ENCODE measurements around the gene KLF12.

Gene KLF12

GRCh38 chr13:74134221-74134776 lies at the start of gene KLF12:
Gene KLF12, minus strand, starts transcription at chr13:74134404.
- peaks cover 14% of the 10 kb centered on the region for H3K36me3 Mint-ChIP-seq
- H3K4me3 Mint-ChIP-seq, result no peak within 1 kb of the TSS
- no peak within 1 kb of the TSS for H3K27ac Mint-ChIP-seq
- ATAC-seq (peak; percentile 84), DNase-seq (ENCODE audit: low spot score in 2 of 2) (peak in 1 of 2 donors; percentile 95)
- peaks cover 22% of the 10 kb centered on the region for H3K4me1 Mint-ChIP-seq
- no peaks in the 10 kb centered on the region for H3K9me3 Mint-ChIP-seq

- Mint-ChIP-seq H3K36me3 (no peaks in the 10 kb centered on the region), H3K4me1 (no peaks in the 10 kb centered on the region), H3K9me3 (no peaks in the 10 kb centered on the region), H3K27ac (no peak overlapping the region), H3K4me3 (no peak overlapping the region)
- no peak for DNase-seq (ENCODE audit: low spot score in 2 of 2)
- ATAC-seq, result no peak
These were observed 48.3 kb upstream of the KLF12 start for GRCh38 chr13:74182491-74182890.

- Mint-ChIP-seq H3K9me3 (no peaks in the 10 kb centered on the region), H3K4me3 (no peak overlapping the region), H3K4me1 (peaks cover 9% of the 10 kb centered on the region), H3K36me3 (no peaks in the 10 kb centered on the region), H3K27ac (no peak overlapping the region)
- ATAC-seq (peak; percentile 88), DNase-seq (ENCODE audit: low spot score in 2 of 2) (no peak)
These were observed 40.6 kb upstream of the KLF12 start for GRCh38 chr13:74174810-74175209.

GRCh38 chr13:74173822-74174221 lies 39.6 kb upstream of the KLF12 start:
- no peak for DNase-seq (ENCODE audit: low spot score in 2 of 2)
- Mint-ChIP-seq H3K4me1 (peaks cover 9% of the 10 kb centered on the region), H3K27ac (no peak overlapping the region), H3K9me3 (no peaks in the 10 kb centered on the region), H3K4me3 (no peak overlapping the region), H3K36me3 (no peaks in the 10 kb centered on the region)
- ATAC-seq, result no peak

GRCh38 chr13:74171641-74172040 lies 37.4 kb upstream of the KLF12 start:
- ATAC-seq, result no peak
- peaks cover 9% of the 10 kb centered on the region for H3K4me1 Mint-ChIP-seq
- no peak overlapping the region for H3K27ac Mint-ChIP-seq
- no peak overlapping the region for H3K4me3 Mint-ChIP-seq
- no peak for DNase-seq (ENCODE audit: low spot score in 2 of 2)
- no peaks in the 10 kb centered on the region for H3K36me3 Mint-ChIP-seq
- no peaks in the 10 kb centered on the region for H3K9me3 Mint-ChIP-seq

DNA sequence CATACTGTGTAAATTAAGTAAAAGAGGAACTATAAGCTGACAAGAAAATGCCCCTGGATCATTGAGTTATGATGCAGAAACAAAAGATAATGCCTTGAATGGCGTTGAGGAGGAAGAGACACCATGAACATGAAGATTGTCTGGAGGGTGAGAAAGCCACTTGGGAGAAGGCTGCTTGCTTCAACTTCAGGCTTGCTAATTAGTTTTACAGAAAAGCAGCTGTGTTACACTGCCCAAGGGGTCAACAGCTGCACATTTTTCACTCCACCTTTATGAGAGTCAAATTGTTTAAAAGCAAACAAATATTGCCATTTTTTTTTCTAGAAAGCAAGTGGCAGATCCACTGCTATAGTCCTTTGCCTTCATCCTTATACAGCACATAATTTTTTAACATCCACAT lies 35.5 kb upstream of the KLF12 start:
- Mint-ChIP-seq H3K4me1 (peaks cover 5% of the 10 kb centered on the region), H3K4me3 (no peak overlapping the region), H3K27ac (no peak overlapping the region), H3K9me3 (no peaks in the 10 kb centered on the region), H3K36me3 (no peaks in the 10 kb centered on the region)
- no peak for DNase-seq (ENCODE audit: low spot score in 2 of 2)
- no peak for ATAC-seq

- Mint-ChIP-seq H3K4me3 (no peak overlapping the region), H3K36me3 (no peaks in the 10 kb centered on the region), H3K4me1 (no peaks in the 10 kb centered on the region), H3K9me3 (no peaks in the 10 kb centered on the region), H3K27ac (no peak overlapping the region)
- DNase-seq (ENCODE audit: low spot score in 2 of 2), result no peak
- ATAC-seq, result no peak
These were observed 34.1 kb upstream of the KLF12 start for GRCh38 chr13:74168263-74168675.

DNA sequence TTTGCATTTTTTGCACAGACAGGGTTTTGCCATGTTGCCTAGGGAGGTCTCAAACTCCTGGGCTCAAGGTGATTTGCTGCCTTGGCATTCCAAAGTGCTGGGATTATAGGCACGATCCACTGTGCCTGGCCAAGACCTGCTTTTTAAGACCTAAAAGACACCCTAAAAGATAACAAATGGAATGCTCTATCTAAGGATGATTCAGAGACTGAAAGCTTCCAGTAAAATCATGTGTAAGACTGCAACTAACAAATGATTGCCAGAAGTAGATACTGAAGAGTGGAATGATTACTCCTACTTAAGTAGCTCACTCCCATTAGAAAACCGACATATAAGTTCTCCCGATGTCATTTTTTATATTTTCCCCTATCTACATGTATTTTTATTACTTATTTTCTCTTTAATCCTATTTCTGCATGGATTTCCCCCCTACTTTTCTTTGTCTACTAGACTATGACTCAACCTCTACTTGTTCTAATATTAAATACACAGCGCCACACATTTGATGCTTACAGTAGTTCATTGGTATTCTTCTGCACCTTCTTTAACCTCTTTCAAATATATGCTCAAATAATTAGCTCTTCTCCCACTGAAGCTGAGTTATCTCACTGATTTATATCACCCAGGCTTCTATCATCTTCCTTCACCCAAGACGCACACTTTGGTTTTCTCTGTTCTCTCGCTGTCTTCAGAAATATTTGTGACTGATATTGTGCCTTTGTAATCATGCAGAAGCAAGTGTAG lies 32.2 kb upstream of the KLF12 start:
- Mint-ChIP-seq H3K27ac (no peak overlapping the region), H3K4me1 (no peaks in the 10 kb centered on the region), H3K4me3 (no peak overlapping the region), H3K9me3 (no peaks in the 10 kb centered on the region), H3K36me3 (no peaks in the 10 kb centered on the region)
- DNase-seq (ENCODE audit: low spot score in 2 of 2) (no peak), ATAC-seq (no peak)

DNA sequence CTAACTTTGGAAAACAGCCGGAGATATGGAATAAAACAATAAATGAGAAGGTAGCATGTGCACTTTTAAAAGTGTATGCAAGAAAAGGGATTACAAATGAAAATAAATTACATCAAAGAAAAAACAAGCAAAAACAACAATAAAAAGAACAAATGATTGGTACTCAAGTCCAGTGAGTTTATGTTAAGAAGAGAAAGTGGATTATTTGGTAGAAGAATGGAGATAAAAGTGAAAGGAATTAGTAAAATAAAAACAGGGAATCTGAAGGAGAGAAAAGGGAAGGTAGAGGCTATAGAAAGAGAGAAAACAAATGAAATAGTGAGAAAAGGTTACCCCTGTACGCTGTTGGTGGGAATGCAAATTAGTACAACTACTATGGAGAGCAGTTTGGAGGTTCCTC lies 28.6 kb upstream of the KLF12 start:
- Mint-ChIP-seq H3K4me3 (no peak overlapping the region), H3K9me3 (no peaks in the 10 kb centered on the region), H3K27ac (no peak overlapping the region), H3K36me3 (no peaks in the 10 kb centered on the region), H3K4me1 (peaks cover 6% of the 10 kb centered on the region)
- ATAC-seq (no peak), DNase-seq (ENCODE audit: low spot score in 2 of 2) (no peak)

GRCh38 chr13:74162135-74162534 lies 27.9 kb upstream of the KLF12 start:
- Mint-ChIP-seq H3K4me3 (no peak overlapping the region), H3K36me3 (no peaks in the 10 kb centered on the region), H3K4me1 (peaks cover 8% of the 10 kb centered on the region), H3K27ac (no peak overlapping the region), H3K9me3 (no peaks in the 10 kb centered on the region)
- ATAC-seq (no peak), DNase-seq (ENCODE audit: low spot score in 2 of 2) (no peak)

GRCh38 chr13:74158571-74159352 lies 24.6 kb upstream of the KLF12 start:
- H3K4me1 Mint-ChIP-seq, result peaks cover 8% of the 10 kb centered on the region
- no peaks in the 10 kb centered on the region for H3K36me3 Mint-ChIP-seq
- DNase-seq (ENCODE audit: low spot score in 2 of 2) (no peak), ATAC-seq (peak; percentile 62)
- H3K9me3 Mint-ChIP-seq, result no peaks in the 10 kb centered on the region
- no peak overlapping the region for H3K4me3 Mint-ChIP-seq
- no peak overlapping the region for H3K27ac Mint-ChIP-seq

DNA sequence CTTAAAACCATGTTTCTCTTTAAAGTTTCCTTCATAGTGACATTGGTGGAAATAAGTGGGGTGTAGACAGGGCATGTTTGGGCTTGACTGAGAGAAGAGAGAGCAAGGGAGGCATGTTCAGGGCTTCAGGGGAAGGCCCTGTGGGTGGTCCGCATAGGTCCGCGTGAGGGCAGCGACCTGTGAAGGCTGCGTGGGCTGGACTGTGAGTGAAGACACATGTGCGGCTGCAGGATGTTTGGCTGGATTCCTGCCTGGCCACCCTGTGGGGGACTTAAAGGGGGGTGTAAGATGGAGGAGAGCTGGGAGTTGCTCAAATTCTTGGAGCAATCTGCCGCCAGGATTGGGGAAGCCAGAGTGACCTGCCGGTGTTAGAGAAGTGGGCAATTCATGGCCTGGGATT lies 23.8 kb upstream of the KLF12 start:
- no peak overlapping the region for H3K27ac Mint-ChIP-seq

GRCh38 chr13:74154981-74155380 lies 20.8 kb upstream of the KLF12 start:
- ATAC-seq (no peak), DNase-seq (ENCODE audit: low spot score in 2 of 2) (no peak)
- Mint-ChIP-seq H3K36me3 (no peaks in the 10 kb centered on the region), H3K4me3 (no peak overlapping the region), H3K27ac (no peak overlapping the region), H3K4me1 (peaks cover 8% of the 10 kb centered on the region), H3K9me3 (no peaks in the 10 kb centered on the region)

More for the DNA sequence above, 23.8 kb upstream of the KLF12 start:
- no peak for DNase-seq (ENCODE audit: low spot score in 2 of 2)
- Mint-ChIP-seq H3K4me3 (no peak overlapping the region), H3K9me3 (no peaks in the 10 kb centered on the region), H3K4me1 (peaks cover 8% of the 10 kb centered on the region), H3K36me3 (no peaks in the 10 kb centered on the region)
- ATAC-seq, result no peak

- H3K36me3 Mint-ChIP-seq, result no peaks in the 10 kb centered on the region
- H3K4me1 Mint-ChIP-seq, result peaks cover 7% of the 10 kb centered on the region
- no peak overlapping the region for H3K4me3 Mint-ChIP-seq
- no peak overlapping the region for H3K27ac Mint-ChIP-seq
- no peaks in the 10 kb centered on the region for H3K9me3 Mint-ChIP-seq
- peak; percentile 83 for ATAC-seq
- no peak for DNase-seq (ENCODE audit: low spot score in 2 of 2)
These were observed 19.1 kb upstream of the KLF12 start for GRCh38 chr13:74153316-74153715.

DNA sequence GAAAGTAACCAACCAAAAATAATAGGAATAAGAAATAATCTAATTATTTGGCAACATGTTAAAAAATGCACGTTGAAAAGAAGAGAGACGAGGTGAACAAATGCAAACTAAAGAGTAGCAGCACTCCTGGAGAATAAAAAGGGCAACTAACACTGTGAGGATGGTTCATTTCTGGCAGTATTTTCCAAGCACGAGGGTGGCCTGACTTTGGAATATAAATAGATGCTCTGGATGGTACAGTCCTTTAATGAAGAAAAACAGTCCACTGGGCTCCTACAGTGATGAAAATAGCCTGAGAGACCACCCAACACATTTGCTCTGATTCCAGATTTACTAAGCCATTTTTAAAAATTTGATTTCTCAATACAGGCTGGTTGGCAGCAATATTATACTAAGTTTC lies 17.7 kb upstream of the KLF12 start:
- ATAC-seq (no peak), DNase-seq (ENCODE audit: low spot score in 2 of 2) (no peak)
- no peaks in the 10 kb centered on the region for H3K36me3 Mint-ChIP-seq
- H3K4me3 Mint-ChIP-seq, result no peak overlapping the region
- no peaks in the 10 kb centered on the region for H3K4me1 Mint-ChIP-seq
- no peaks in the 10 kb centered on the region for H3K9me3 Mint-ChIP-seq
- no peak overlapping the region for H3K27ac Mint-ChIP-seq

GRCh38 chr13:74148352-74148751 lies 14.1 kb upstream of the KLF12 start:
- Mint-ChIP-seq H3K9me3 (no peaks in the 10 kb centered on the region), H3K27ac (no peak overlapping the region), H3K4me3 (no peak overlapping the region), H3K4me1 (no peaks in the 10 kb centered on the region), H3K36me3 (no peaks in the 10 kb centered on the region)
- DNase-seq (ENCODE audit: low spot score in 2 of 2), result no peak
- no peak for ATAC-seq
